Endothelial cell of umbilical vein (primary cell): ENCODE data around the gene DDB1.

Experiments used
- CTCF ChIP-seq, 2 donors: IDR thresholded peaks; 1 replicate in 1 of 2; 2 replicates in 1 of 2; pipeline ENCODE4 v1.5.1; 2011; ENCODE audit warnings: low read length in 2 of 2, mild to moderate bottlenecking in 2 of 2, moderate library complexity in 2 of 2, control low read depth in 1 of 2, inconsistent platforms in 1 of 2, low read depth in 1 of 2; ENCODE audit not compliant: insufficient read depth in 1 of 2; ENCODE audit errors: extremely low read depth in 1 of 2
- POLR2AphosphoS5 ChIP-seq: IDR thresholded peaks from 2 replicates; pipeline ENCODE4 v1.6.1; 2012; ENCODE audit warnings: low read depth, mild to moderate bottlenecking, control low read depth, low read length, moderate library complexity; ENCODE audit not compliant: insufficient read depth

GRCh38 chr11:61350336-61350735 is 17.4 kb upstream of the DDB1 start:
- TF ChIP-seq POLR2AphosphoS5 (no peak), CTCF (IDR thresholded peaks at IDR 0.05; ENCODE audit: extremely low read depth in 1 of 2, insufficient read depth in 1 of 2, low read depth in 1 of 2, low read length in 2 of 2) (no peak)
